Neural cell (in vitro differentiated cells): ENCODE data around the gene TLE2. TPM values are rescaled to one million over a fixed set of nuclear protein-coding genes. Genes with fewer than 3 reads are reported as not detected.
A peak's percentile ranks its signal among the peaks of the same experiment; 100 is the strongest.

ENCODE experiments used
- H2AFZ ChIP-seq: fragments of 200-600, 300-800 bp; sonication (generic), shearing (Covaris generic); 2 replicates; pipeline ENCODE4 v1.6.0; 2014; ENCODE audit warnings: low read depth, mild to moderate bottlenecking, antibody characterized with exemption, low read length, moderate library complexity
- H3F3A ChIP-seq: fragments of 200-600 bp; shearing (Covaris generic); 2 replicates; pipeline ENCODE4 v1.6.1; 2016; ENCODE audit warnings: mild to moderate bottlenecking, moderate library complexity, mixed read lengths, antibody characterized with exemption, low read length; ENCODE audit not compliant: insufficient read depth, poor library complexity, severe bottlenecking
- H3K27ac ChIP-seq: fragments of 200-600, 300-800 bp; sonication (generic), shearing (Covaris generic); 2 replicates; pipeline ENCODE4 v1.5.1; 2014; ENCODE audit warnings: mild to moderate bottlenecking, low read length, moderate library complexity
- H3K27me3 ChIP-seq: fragments of 300-800, 200-600 bp; sonication (generic), shearing (Covaris generic); 2 replicates; pipeline ENCODE4 v1.6.0; 2014; ENCODE audit warnings: mild to moderate bottlenecking, low read depth, low read length, moderate library complexity; ENCODE audit not compliant: insufficient read depth
- H3K36me3 ChIP-seq: fragments of 300-800, 200-600 bp; sonication (generic), shearing (Covaris generic); 2 replicates; pipeline ENCODE4 v1.5.1; 2014; ENCODE audit warnings: mild to moderate bottlenecking, antibody characterized with exemption, low read length, moderate library complexity; ENCODE audit not compliant: insufficient read depth
- H3K4me2 ChIP-seq: fragments of 300-800, 200-600 bp; sonication (generic), shearing (Covaris generic); 2 replicates; pipeline ENCODE4 v1.6.0; 2014; ENCODE audit warnings: mild to moderate bottlenecking, low read length
- H3K4me3 ChIP-seq: fragments of 300-800, 200-600 bp; sonication (generic), shearing (Covaris generic); 2 replicates; pipeline ENCODE4 v1.5.1; 2014; ENCODE audit warnings: mild to moderate bottlenecking, low read length, moderate library complexity
- H3K79me2 ChIP-seq: fragments of 200-600 bp; shearing (Covaris generic); replicated peaks from 2 replicates; pipeline ENCODE4 v1.6.0; 2014; ENCODE audit warnings: mild to moderate bottlenecking, low read length, moderate library complexity; ENCODE audit not compliant: insufficient read depth
- H3K9ac ChIP-seq: fragments of 300-800, 200-600 bp; sonication (generic), shearing (Covaris generic); 2 replicates; pipeline ENCODE4 v1.6.1; 2016; ENCODE audit warnings: mild to moderate bottlenecking, low read length, mixed read lengths
- H3K9me2 ChIP-seq: fragments of 200-600 bp; shearing (Covaris generic); 2 replicates; pipeline ENCODE4 v1.6.1; 2016; ENCODE audit warnings: mild to moderate bottlenecking, low read length, mixed read lengths; ENCODE audit not compliant: insufficient read depth
- H3K9me3 ChIP-seq: fragments of 200-600, 300-800 bp; sonication (generic), shearing (Covaris generic); 2 replicates; pipeline ENCODE4 v1.6.1; 2016; ENCODE audit warnings: mild to moderate bottlenecking, mixed run types, low read length, moderate library complexity, mixed read lengths
- H4K20me1 ChIP-seq: fragments of 200-600 bp; shearing (Covaris generic); 2 replicates; pipeline ENCODE4 v1.6.1; 2016; ENCODE audit warnings: mild to moderate bottlenecking, mixed run types; ENCODE audit not compliant: insufficient read depth
- CTCF ChIP-seq: fragments of 450-650 bp; IDR thresholded peaks from 2 replicates; pipeline ENCODE4 v1.5.1; 2014; ENCODE audit warnings: antibody characterized with exemption, mild to moderate bottlenecking, moderate library complexity; ENCODE audit not compliant: poor library complexity, severe bottlenecking
- EP300 ChIP-seq: fragments of 450-650 bp; conservative IDR thresholded peaks from 2 replicates; pipeline ENCODE4 v1.6.1; 2014; ENCODE audit warnings: antibody characterized with exemption, mild to moderate bottlenecking, moderate library complexity; ENCODE audit not compliant: poor library complexity, severe bottlenecking
- EZH2 ChIP-seq: fragments of 200-600, 300-800 bp; shearing (Covaris generic), sonication (generic); IDR thresholded peaks from 2 replicates; pipeline ENCODE4 v1.6.1; 2014; ENCODE audit warnings: antibody characterized with exemption, low read length, borderline replicate concordance, mild to moderate bottlenecking; ENCODE audit not compliant: insufficient read depth, poor library complexity, severe bottlenecking
- MXI1 ChIP-seq: fragments of 450-650 bp; conservative IDR thresholded peaks from 2 replicates; pipeline ENCODE4 v1.6.1; 2014; ENCODE audit warnings: antibody characterized with exemption, mild to moderate bottlenecking; ENCODE audit not compliant: poor library complexity, severe bottlenecking
- POLR2AphosphoS5 ChIP-seq: IDR thresholded peaks from 2 replicates; pipeline ENCODE4 v1.6.1; 2012
- RAD21 ChIP-seq: fragments of 450-650 bp; conservative IDR thresholded peaks from 2 replicates; pipeline ENCODE4 v1.6.1; 2014; ENCODE audit warnings: antibody characterized with exemption, mild to moderate bottlenecking, moderate library complexity
- REST ChIP-seq: IDR thresholded peaks from 2 replicates; pipeline ENCODE4 v1.6.1; 2012; ENCODE audit warnings: borderline replicate concordance
- SMC3 ChIP-seq: fragments of 450-650 bp; conservative IDR thresholded peaks from 2 replicates; pipeline ENCODE4 v1.6.1; 2014; ENCODE audit warnings: antibody characterized with exemption, mild to moderate bottlenecking, moderate library complexity; ENCODE audit not compliant: poor library complexity
- TAF1 ChIP-seq: IDR thresholded peaks from 2 replicates; pipeline ENCODE4 v1.6.1; 2012; ENCODE audit warnings: low read depth
- polyA plus RNA-seq: library from polyadenylated mRNA; depleted of rRNA; stranded (reverse); fragments of >200 nt; gene quantifications from 2 replicates; pipeline ENCODE4 v1.2.3, GENCODE V29; 2014

Gene TLE2
- polyA plus RNA-seq, 1 donor from 2014 or later, result 7.0 TPM

- Histone ChIP-seq H3K9me2 (no peaks in the 10 kb centered on the region), H3K36me3 (peaks cover 6% of the 10 kb centered on the region), H2AFZ (no peak overlapping the region), H3K79me2 (peaks cover 9% of the 10 kb centered on the region), H3K4me3 (peak overlapping the region; percentile 86), H3K27me3 (no peaks in the 10 kb centered on the region), H3K27ac (peak overlapping the region; percentile 45), H3K9me3 (no peaks in the 10 kb centered on the region), H3K4me2 (peak overlapping the region; percentile 51), H3K9ac (peak overlapping the region; percentile 83), H3F3A (no peaks in the 10 kb centered on the region), H4K20me1 (no peaks in the 10 kb centered on the region)
- TF ChIP-seq CTCF (peak; percentile 26), REST (no peak), SMC3 (peak; percentile 18), TAF1 (no peak), EP300 (peak; percentile 15), EZH2 (no peak), POLR2AphosphoS5 (no peak), MXI1 (no peak), RAD21 (peak; percentile 12)
These were observed 32.4 kb upstream of the TLE2 start for GRCh38 chr19:3061182-3062161.

GRCh38 chr19:3060857-3061181 lies 31.7 kb upstream of the TLE2 start:
- no peaks in the 10 kb centered on the region for H3K9me2 ChIP-seq
- H3K9ac ChIP-seq, result peak overlapping the region; percentile 83
- H3F3A ChIP-seq, result no peaks in the 10 kb centered on the region
- H4K20me1 ChIP-seq, result no peaks in the 10 kb centered on the region
- H3K27ac ChIP-seq, result no peak overlapping the region
- peak overlapping the region; percentile 86 for H3K4me3 ChIP-seq
- H2AFZ ChIP-seq, result no peak overlapping the region
- peak overlapping the region; percentile 51 for H3K4me2 ChIP-seq
- H3K27me3 ChIP-seq, result no peaks in the 10 kb centered on the region
- peaks cover 6% of the 10 kb centered on the region for H3K36me3 ChIP-seq
- TF ChIP-seq MXI1 (no peak), POLR2AphosphoS5 (no peak), TAF1 (no peak), EP300 (no peak), RAD21 (no peak), EZH2 (no peak), SMC3 (no peak), REST (no peak), CTCF (no peak)
- H3K79me2 ChIP-seq, result peaks cover 9% of the 10 kb centered on the region
- no peaks in the 10 kb centered on the region for H3K9me3 ChIP-seq
